Naive thymus-derived CD4-positive, alpha-beta T cell (primary cell): ENCODE results near the gene SRSF8. TPM values are rescaled to one million over a fixed set of nuclear protein-coding genes. Genes with fewer than 3 reads are reported as not detected.

Experiments
- ATAC-seq: fragments of 150-1000 bp; cut with Tn5 transposase; 2 replicates; pipeline ENCODE4 v1.10.0; 2021; ENCODE audit warnings: mild to moderate bottlenecking, moderate library complexity
- CTCF ChIA-PET: fragments of 350-600 bp; sonication (Branson Sonifier 250); formaldehyde crosslinking; loops from one replicate; lab custom pipeline; 2021; ENCODE audit warnings: antibody characterized with exemption; lab: Charles Lee
- POLR2A ChIA-PET: fragments of 350-600 bp; sonication (Branson Sonifier 250); formaldehyde crosslinking; loops from one replicate; lab custom pipeline; 2021; ENCODE audit warnings: antibody characterized with exemption, inconsistent platforms; lab: Charles Lee
- DNase-seq, 9 donors: peaks; one replicate each; pipeline versions ENCODE4 v3.0.0 to v3.0.0-alpha.2; 2020 to 2022; ENCODE audit warnings: mixed read lengths in 1 of 9
- H3K27ac ChIP-seq: one replicate; pipeline ENCODE4 v1.7.0; 2013; ENCODE audit warnings: mild to moderate bottlenecking, low read depth, low read length, moderate library complexity
- H3K27me3 ChIP-seq, 2 donors: one replicate each; pipeline ENCODE4 v1.7.0; 2013; ENCODE audit warnings: low read length in 2 of 2, mild to moderate bottlenecking in 2 of 2, moderate library complexity in 2 of 2; ENCODE audit not compliant: control insufficient read depth in 2 of 2, insufficient read depth in 2 of 2
- H3K36me3 ChIP-seq, 3 experiments: 1 replicate in 2 of 3; 2 replicates in 1 of 3; pipeline ENCODE4 v1.7.0; 2013; ENCODE audit warnings: low read length in 3 of 3, mild to moderate bottlenecking in 3 of 3, moderate library complexity in 1 of 3; ENCODE audit not compliant: insufficient read depth in 3 of 3, control insufficient read depth in 2 of 3
- H3K4me1 ChIP-seq, 2 donors: one replicate each; pipeline ENCODE4 v1.7.0; 2013; ENCODE audit warnings: low read length in 2 of 2, mild to moderate bottlenecking in 2 of 2, moderate library complexity in 1 of 2; ENCODE audit not compliant: control insufficient read depth in 2 of 2, insufficient read depth in 2 of 2
- H3K4me3 ChIP-seq: 2 replicates; pipeline ENCODE4 v1.7.0; 2013; ENCODE audit warnings: mild to moderate bottlenecking, low read length
- H3K9me3 ChIP-seq, 3 experiments: 1 replicate in 2 of 3; 2 replicates in 1 of 3; pipeline ENCODE4 v1.7.0; 2013; ENCODE audit warnings: low read length in 3 of 3; ENCODE audit not compliant: control insufficient read depth in 2 of 3
- H3K27ac Mint-ChIP-seq, 9 donors: one replicate each; pipeline ENCODE4 v1.8.0; 2020 to 2022; ENCODE audit warnings: mixed read lengths in 9 of 9, mild to moderate bottlenecking in 8 of 9, moderate library complexity in 5 of 9, inconsistent platforms in 2 of 9
- H3K27me3 Mint-ChIP-seq, 5 donors: one replicate each; pipeline ENCODE4 v1.8.0; 2021 to 2022; ENCODE audit warnings: mixed read lengths in 5 of 5, mild to moderate bottlenecking in 1 of 5
- H3K36me3 Mint-ChIP-seq, 5 donors: one replicate each; pipeline ENCODE4 v1.8.0; 2020 to 2022; ENCODE audit warnings: mixed read lengths in 5 of 5, mild to moderate bottlenecking in 3 of 5, inconsistent platforms in 1 of 5
- H3K4me1 Mint-ChIP-seq, 7 donors: one replicate each; pipeline ENCODE4 v1.8.0; 2020 to 2022; ENCODE audit warnings: mixed read lengths in 7 of 7, mild to moderate bottlenecking in 3 of 7, inconsistent platforms in 1 of 7
- H3K4me3 Mint-ChIP-seq, 10 donors: one replicate each; pipeline ENCODE4 v1.8.0; 2020 to 2022; ENCODE audit warnings: mild to moderate bottlenecking in 10 of 10, mixed read lengths in 10 of 10, moderate library complexity in 6 of 10, inconsistent platforms in 2 of 10
- H3K9me3 Mint-ChIP-seq, 11 donors: one replicate each; pipeline ENCODE4 v1.8.0; 2020 to 2022; ENCODE audit warnings: mixed read lengths in 11 of 11, mild to moderate bottlenecking in 4 of 11, inconsistent platforms in 1 of 11, moderate library complexity in 1 of 11
- intact Hi-C, 2 donors: fragments of 100-400 bp; cut with micrococcal nuclease; formaldehyde crosslinking; loops; one replicate each; pipeline ENCODE4 v1.15.1; 2023
- polyA plus RNA-seq, 2 donors: library from polyadenylated mRNA; unstranded; fragments of 300-500 nt; fragmentation: Illumina TruSeq; gene quantifications; one replicate each; pipeline ENCODE4 v1.2.3, GENCODE V29; 2021
- total RNA-seq, 6 experiments: library from RNA in 5 of 6; stranded (reverse) in 5 of 6; gene quantifications; 1 replicate in 5 of 6; 2 replicates in 1 of 6; pipeline ENCODE4 v1.2.3 and lab custom pipeline; 2021 to 2026

The SRSF8 gene
- total and polyA plus RNA-seq, 7 experiments from 2014 or later = 42.3 to 116 (median 86.2) TPM

GRCh38 chr11:95102733-95103132 is 36.0 kb downstream of the SRSF8 start:
- Mint-ChIP-seq H3K27ac (peak overlapping the region in 1 of 9 donors; percentile 29), H3K9me3 (peaks cover 0 to 2% (median 0%) of the 10 kb centered on the region in 11 donors), H3K4me1 (peaks cover 3 to 18% (median 12%) of the 10 kb centered on the region in 7 donors), H3K27me3 (no peaks in the 10 kb centered on the region), H3K36me3 (peaks cover 0 to 43% (median 18%) of the 10 kb centered on the region in 5 donors), H3K4me3 (no peak overlapping the region)
- no peaks in the 10 kb centered on the region for H3K4me1 ChIP-seq
- DNase-seq = no peak
- ATAC-seq = no peak
- intact Hi-C loops = no loop called here
- no peak overlapping the region for H3K27ac ChIP-seq
- H3K27me3 ChIP-seq = no peaks in the 10 kb centered on the region
- no peaks in the 10 kb centered on the region for H3K9me3 ChIP-seq
- H3K4me3 ChIP-seq = no peak overlapping the region
- ChIA-PET CTCF (interaction anchor here (0.6 kb wide), 1 partner anchor 17 kb away, joined by 4 read pairs; no protein-coding TSS in a partner anchor), POLR2A (interaction anchor here (1.2 to 1.5 kb wide), 2 partner anchors 12 to 33 kb away, joined by 3 to 4 read pairs; partner anchors contain the start of gene ENDOD1)
- no peaks in the 10 kb centered on the region for H3K36me3 ChIP-seq

GRCh38 chr11:95103701-95104100 is 37.0 kb downstream of the SRSF8 start:
- H3K9me3 Mint-ChIP-seq = peaks cover 0 to 2% (median 0%) of the 10 kb centered on the region in 11 donors
- POLR2A ChIA-PET = no interaction called here

GRCh38 chr11:95104121-95104830 is 37.6 kb downstream of the SRSF8 start:
- ATAC-seq (no peak), DNase-seq (no peak)
- Mint-ChIP-seq H3K27ac (no peak overlapping the region), H3K4me3 (no peak overlapping the region), H3K9me3 (peaks cover 0 to 2% (median 0%) of the 10 kb centered on the region in 11 donors), H3K36me3 (peaks cover 0 to 45% (median 11%) of the 10 kb centered on the region in 5 donors), H3K4me1 (peaks cover 0 to 23% (median 4%) of the 10 kb centered on the region in 7 donors), H3K27me3 (no peaks in the 10 kb centered on the region)
- POLR2A ChIA-PET = no interaction called here
- intact Hi-C loops = no loop called here
- Histone ChIP-seq H3K4me3 (no peak overlapping the region), H3K9me3 (no peaks in the 10 kb centered on the region), H3K4me1 (no peaks in the 10 kb centered on the region), H3K27me3 (no peaks in the 10 kb centered on the region), H3K27ac (no peak overlapping the region), H3K36me3 (peaks cover 0 to 4% (median 0%) of the 10 kb centered on the region in 3 experiments)
- CTCF ChIA-PET = no interaction called here

More at GRCh38 chr11:95103701-95104100, 37.0 kb downstream of the SRSF8 start:
- CTCF ChIA-PET = interaction anchor here (0.6 kb wide), 1 partner anchor 18 kb away, joined by 4 read pairs; no protein-coding TSS in a partner anchor
- Histone ChIP-seq H3K4me1 (no peaks in the 10 kb centered on the region), H3K27ac (no peak overlapping the region), H3K9me3 (no peaks in the 10 kb centered on the region), H3K36me3 (no peaks in the 10 kb centered on the region), H3K27me3 (no peaks in the 10 kb centered on the region), H3K4me3 (no peak overlapping the region)
- peaks cover 0 to 45% (median 16%) of the 10 kb centered on the region in 5 donors for H3K36me3 Mint-ChIP-seq
- no peak overlapping the region for H3K4me3 Mint-ChIP-seq
- H3K4me1 Mint-ChIP-seq = peaks cover 0 to 23% (median 5%) of the 10 kb centered on the region in 7 donors
- no peak overlapping the region for H3K27ac Mint-ChIP-seq
- no peaks in the 10 kb centered on the region for H3K27me3 Mint-ChIP-seq
- no peak for ATAC-seq
- intact Hi-C loops = no loop called here
- DNase-seq = no peak

GRCh38 chr11:95104856-95105255 is 38.1 kb downstream of the SRSF8 start:
- H3K27me3 ChIP-seq = no peaks in the 10 kb centered on the region
- intact Hi-C loops = no loop called here
- Mint-ChIP-seq H3K27ac (no peak overlapping the region), H3K4me3 (no peak overlapping the region), H3K9me3 (peaks cover 0 to 2% (median 0%) of the 10 kb centered on the region in 11 donors), H3K4me1 (peaks cover 0 to 23% (median 4%) of the 10 kb centered on the region in 7 donors), H3K27me3 (no peaks in the 10 kb centered on the region), H3K36me3 (peaks cover 0 to 49% (median 10%) of the 10 kb centered on the region in 5 donors)
- no peak for ATAC-seq
- DNase-seq = no peak
- no peak overlapping the region for H3K4me3 ChIP-seq
- H3K4me1 ChIP-seq = no peaks in the 10 kb centered on the region
- H3K9me3 ChIP-seq = no peaks in the 10 kb centered on the region
- H3K36me3 ChIP-seq = peaks cover 0 to 5% (median 0%) of the 10 kb centered on the region in 3 experiments
- ChIA-PET POLR2A (no interaction called here), CTCF (no interaction called here)
- no peak overlapping the region for H3K27ac ChIP-seq

GRCh38 chr11:95108159-95108611 is 41.5 kb downstream of the SRSF8 start:
- peaks cover 0 to under 1% (median 0%) of the 10 kb centered on the region in 11 donors for H3K9me3 Mint-ChIP-seq
- peaks cover 0 to 20% (median 6%) of the 10 kb centered on the region in 7 donors for H3K4me1 Mint-ChIP-seq
- ATAC-seq = no peak
- no peak for DNase-seq
- no peaks in the 10 kb centered on the region for H3K27me3 Mint-ChIP-seq
- CTCF ChIA-PET = no interaction called here
- Histone ChIP-seq H3K27me3 (no peaks in the 10 kb centered on the region), H3K27ac (no peak overlapping the region), H3K4me3 (no peak overlapping the region), H3K36me3 (peaks cover 0 to 5% (median 0%) of the 10 kb centered on the region in 3 experiments), H3K4me1 (no peaks in the 10 kb centered on the region), H3K9me3 (no peaks in the 10 kb centered on the region)
- no peak overlapping the region for H3K4me3 Mint-ChIP-seq
- POLR2A ChIA-PET = interaction anchor here (0.9 kb wide), 1 partner anchor 628 kb away, joined by 3 read pairs; no protein-coding TSS in a partner anchor
- no peak overlapping the region for H3K27ac Mint-ChIP-seq
- peaks cover 0 to 54% (median 14%) of the 10 kb centered on the region in 5 donors for H3K36me3 Mint-ChIP-seq
- intact Hi-C loops = no loop called here

GRCh38 chr11:95108671-95109551 is 42.2 kb downstream of the SRSF8 start:
- no peaks in the 10 kb centered on the region for H3K27me3 Mint-ChIP-seq
- peaks cover 0 to 5% (median 0%) of the 10 kb centered on the region in 11 donors for H3K9me3 Mint-ChIP-seq
- Histone ChIP-seq H3K4me1 (no peaks in the 10 kb centered on the region), H3K9me3 (no peaks in the 10 kb centered on the region), H3K36me3 (peaks cover 0 to 5% (median 0%) of the 10 kb centered on the region in 3 experiments), H3K4me3 (no peak overlapping the region), H3K27ac (no peak overlapping the region), H3K27me3 (no peaks in the 10 kb centered on the region)
- intact Hi-C loops = no loop called here
- H3K36me3 Mint-ChIP-seq = peaks cover 3 to 57% (median 15%) of the 10 kb centered on the region in 5 donors
- DNase-seq (no peak), ATAC-seq (no peak)
- no peak overlapping the region for H3K4me3 Mint-ChIP-seq
- ChIA-PET CTCF (no interaction called here), POLR2A (interaction anchor here (0.9 kb wide), 1 partner anchor 628 kb away, joined by 3 read pairs; no protein-coding TSS in a partner anchor)
- peaks cover 0 to 20% (median 6%) of the 10 kb centered on the region in 7 donors for H3K4me1 Mint-ChIP-seq
- no peak overlapping the region for H3K27ac Mint-ChIP-seq
